ENCODE data around the gene POR.
"Not testable (repeated sequence)": the region's sequence is repeated elsewhere in the genome, so short reads cannot be mapped to it uniquely, and the experiment has no call there.

The POR gene

GRCh38 chr7:75914655-75915415 lies at the start of gene POR:
Gene POR (plus strand): TSS chr7:75915155. CDS start chr7:75954002, 38,847 bp downstream.
- DNase-seq, result peak; percentile 73

- no peak for DNase-seq
Observed at GRCh38 chr7:75866114-75866488, 48.9 kb upstream of the POR start.

- no peak for DNase-seq
Observed at GRCh38 chr7:75866489-75867389, 48.2 kb upstream of the POR start.

GRCh38 chr7:75867390-75867717 lies 47.6 kb upstream of the POR start:
- no peak for DNase-seq

GRCh38 chr7:75868153-75868552 lies 46.8 kb upstream of the POR start:
- DNase-seq, result no peak

- DNase-seq, result no peak
Observed at GRCh38 chr7:75869776-75870379, 45.1 kb upstream of the POR start.

GRCh38 chr7:75870557-75871161 lies 44.3 kb upstream of the POR start:
- no peak for DNase-seq

- no peak for DNase-seq
Observed at GRCh38 chr7:75872073-75872782, 42.7 kb upstream of the POR start.

- not testable (repeated sequence) for DNase-seq
Observed at GRCh38 chr7:75874180-75874579, 40.8 kb upstream of the POR start.

GRCh38 chr7:75875113-75876080 lies 39.6 kb upstream of the POR start:
- DNase-seq, result no peak

- no peak for DNase-seq
Observed at GRCh38 chr7:75876126-75876881, 38.7 kb upstream of the POR start.

- DNase-seq, result no peak
Observed at GRCh38 chr7:75878312-75878768, 36.6 kb upstream of the POR start.

GRCh38 chr7:75878769-75879611 lies 36.0 kb upstream of the POR start, which contains the start of gene RHBDD2:
Gene RHBDD2 (plus strand): TSS chr7:75879034. CDS start chr7:75879083, 49 bp downstream.
- peak; percentile 85 for DNase-seq

- peak; percentile 32 for DNase-seq
Observed at GRCh38 chr7:75879771-75880184, 35.2 kb upstream of the POR start.

- no peak for DNase-seq
Observed at GRCh38 chr7:75880242-75880641, 34.7 kb upstream of the POR start.

- DNase-seq, result no peak
Observed at GRCh38 chr7:75881436-75882095, 33.4 kb upstream of the POR start.

GRCh38 chr7:75883265-75883824 lies 31.6 kb upstream of the POR start:
- not testable (repeated sequence) for DNase-seq

GRCh38 chr7:75884476-75884875 lies 30.5 kb upstream of the POR start:
- DNase-seq, result no peak

Data from NCI-H1048 (cell line).